Measurements from ENCODE around the gene ITPKB.

The ITPKB gene

DNA sequence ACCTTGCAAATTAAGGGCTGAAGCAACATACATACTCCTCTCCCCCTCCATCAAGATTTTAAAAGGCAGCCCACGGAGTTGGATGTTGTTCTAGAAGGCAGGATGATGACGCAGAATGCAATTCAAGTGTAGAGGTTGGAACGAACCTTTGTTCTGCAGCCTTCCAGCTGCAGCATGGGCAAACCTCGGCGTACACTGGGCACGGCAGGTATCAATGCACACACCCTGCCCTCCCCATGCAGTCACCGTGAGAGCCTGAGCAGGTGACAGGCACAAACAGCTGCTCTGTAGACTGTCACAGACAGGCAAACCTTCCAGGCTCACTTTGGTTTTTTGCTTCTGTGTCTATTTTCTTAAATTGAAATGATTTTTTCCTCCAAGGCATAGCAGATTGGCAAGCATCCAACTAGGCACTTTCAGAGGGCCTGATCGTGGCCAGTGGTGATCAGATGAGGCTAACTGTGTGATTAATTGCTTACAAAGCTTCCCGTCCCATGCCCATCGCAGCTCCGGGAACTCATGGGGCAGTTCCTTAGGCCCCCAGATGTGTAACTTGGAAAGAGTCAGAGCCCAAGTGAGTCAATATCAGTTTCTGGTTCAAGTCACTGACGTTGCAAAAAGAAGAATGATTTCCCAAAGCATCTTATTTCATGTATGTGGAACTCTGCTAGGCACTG lies 82.3 kb downstream of the ITPKB start:
- ChIA-PET CTCF (interaction anchor here (2.0 kb wide), 1 partner anchor 172 kb away, joined by 7 read pairs; no protein-coding TSS in a partner anchor), POLR2A (no interaction called here)
- TF ChIP-seq, protein P1, sequence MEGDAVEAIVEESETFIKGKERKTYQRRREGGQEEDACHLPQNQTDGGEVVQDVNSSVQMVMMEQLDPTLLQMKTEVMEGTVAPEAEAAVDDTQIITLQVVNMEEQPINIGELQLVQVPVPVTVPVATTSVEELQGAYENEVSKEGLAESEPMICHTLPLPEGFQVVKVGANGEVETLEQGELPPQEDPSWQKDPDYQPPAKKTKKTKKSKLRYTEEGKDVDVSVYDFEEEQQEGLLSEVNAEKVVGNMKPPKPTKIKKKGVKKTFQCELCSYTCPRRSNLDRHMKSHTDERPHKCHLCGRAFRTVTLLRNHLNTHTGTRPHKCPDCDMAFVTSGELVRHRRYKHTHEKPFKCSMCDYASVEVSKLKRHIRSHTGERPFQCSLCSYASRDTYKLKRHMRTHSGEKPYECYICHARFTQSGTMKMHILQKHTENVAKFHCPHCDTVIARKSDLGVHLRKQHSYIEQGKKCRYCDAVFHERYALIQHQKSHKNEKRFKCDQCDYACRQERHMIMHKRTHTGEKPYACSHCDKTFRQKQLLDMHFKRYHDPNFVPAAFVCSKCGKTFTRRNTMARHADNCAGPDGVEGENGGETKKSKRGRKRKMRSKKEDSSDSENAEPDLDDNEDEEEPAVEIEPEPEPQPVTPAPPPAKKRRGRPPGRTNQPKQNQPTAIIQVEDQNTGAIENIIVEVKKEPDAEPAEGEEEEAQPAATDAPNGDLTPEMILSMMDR (IDR thresholded peaks at IDR 0.05; ENCODE audit: insufficient read depth, low read length, missing control alignments): no peak
- peak; percentile 38 for DNase-seq (ENCODE audit: low read depth, low spot score)
- no peak overlapping the region for H3K4me3 ChIP-seq (ENCODE audit: low read depth, low read length)

- no peak overlapping the region for H3K4me3 ChIP-seq (ENCODE audit: low read depth, low read length)
- TF ChIP-seq, protein P1 (IDR thresholded peaks at IDR 0.05; ENCODE audit: insufficient read depth, low read length, missing control alignments): no peak
- POLR2A ChIA-PET: no interaction called here
- CTCF ChIA-PET: interaction anchor here (2.0 kb wide), 1 partner anchor 172 kb away, joined by 7 read pairs; no protein-coding TSS in a partner anchor
- DNase-seq (ENCODE audit: low read depth, low spot score): no peak
These were observed 82.9 kb downstream of the ITPKB start for GRCh38 chr1:226656201-226656600.

DNA sequence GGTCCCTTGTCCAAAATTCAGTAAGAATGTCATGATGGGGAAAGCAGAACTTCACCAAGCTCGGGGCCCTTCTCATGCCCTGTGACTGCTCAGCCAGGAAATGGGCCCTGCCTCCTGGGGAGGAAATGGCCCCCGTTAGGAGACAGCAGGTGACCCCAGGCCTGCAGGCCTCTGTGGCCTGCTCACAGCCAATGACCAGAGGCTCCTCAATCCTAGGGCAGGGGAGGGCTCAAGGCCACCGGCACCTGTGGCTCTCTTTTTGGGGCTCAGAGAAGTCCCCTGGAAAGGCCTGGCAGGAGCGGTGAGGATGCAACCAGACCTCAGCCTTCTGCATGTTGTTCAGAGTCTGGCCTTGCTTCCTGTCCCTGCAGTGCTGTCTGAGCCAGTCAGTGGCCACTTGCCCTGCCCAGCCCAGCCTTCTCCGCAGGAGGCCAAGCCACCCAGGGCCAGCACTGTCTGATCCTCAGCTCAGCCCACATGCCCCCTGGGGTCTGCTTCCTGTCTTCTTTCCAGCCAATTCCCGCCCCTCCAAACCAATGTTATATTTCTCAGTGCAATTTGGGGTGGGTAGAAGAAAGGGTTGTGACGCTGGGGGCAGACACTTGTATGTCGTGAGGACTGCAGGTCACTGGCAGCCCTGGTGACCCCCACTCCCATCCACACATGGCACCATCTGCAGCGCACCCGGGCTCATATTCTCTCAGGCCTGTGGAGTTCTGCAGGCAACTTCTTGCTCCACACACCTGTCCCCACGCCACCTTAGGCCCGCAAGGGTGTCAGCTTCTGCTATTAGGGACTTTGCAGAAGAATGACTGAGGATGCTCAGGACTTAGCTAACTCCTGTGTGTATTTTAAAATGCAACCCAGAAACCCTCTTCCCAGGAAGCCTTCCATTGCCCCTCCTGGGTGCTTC lies 83.6 kb downstream of the ITPKB start:
- no peak overlapping the region for H3K4me3 ChIP-seq (ENCODE audit: low read depth, low read length)
- POLR2A ChIA-PET: no interaction called here
- no peak for DNase-seq (ENCODE audit: low read depth, low spot score)
- TF ChIP-seq, protein P1 (IDR thresholded peaks at IDR 0.05; ENCODE audit: insufficient read depth, low read length, missing control alignments): no peak
- CTCF ChIA-PET: interaction anchor here (1.1 to 2.0 kb wide), 2 partner anchors 47 to 173 kb away, joined by 3 to 7 read pairs; no protein-coding TSS in a partner anchor

DNA sequence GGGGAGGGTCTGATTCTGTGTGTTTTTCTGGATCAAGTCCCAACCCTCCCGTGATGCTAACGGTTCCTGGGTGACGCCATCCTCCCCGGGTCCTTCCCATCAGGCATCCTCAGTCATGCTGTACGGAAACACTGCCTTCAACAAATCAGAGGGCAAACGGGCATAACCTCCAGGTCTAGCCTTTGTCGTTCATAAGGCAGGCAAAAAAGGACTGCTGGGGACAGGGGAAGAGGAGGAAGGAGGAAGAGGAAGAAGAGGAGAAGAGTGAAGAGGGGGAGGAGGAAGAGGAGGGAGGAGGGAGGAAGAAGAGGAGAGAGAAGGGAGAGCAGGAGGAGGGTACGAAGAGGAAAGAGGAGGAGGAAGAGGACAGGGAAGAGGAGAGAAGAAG lies 84.4 kb downstream of the ITPKB start:
- DNase-seq (ENCODE audit: low read depth, low spot score): no peak
- TF ChIP-seq, protein P1 (IDR thresholded peaks at IDR 0.05; ENCODE audit: insufficient read depth, low read length, missing control alignments): no peak
- H3K4me3 ChIP-seq (ENCODE audit: low read depth, low read length): no peak overlapping the region
- POLR2A ChIA-PET: interaction anchor here (0.9 to 2.0 kb wide), 2 partner anchors 8 to 19 kb away, joined by 3 to 9 read pairs; no protein-coding TSS in a partner anchor
- CTCF ChIA-PET: interaction anchor here (0.7 to 2.2 kb wide), 7 partner anchors 8 to 332 kb away, joined by 3 to 34 read pairs (median 3); partner anchors contain the start of gene PARP1

GRCh38 chr1:226654046-226654667 lies 84.9 kb downstream of the ITPKB start:
- ChIA-PET CTCF (interaction anchor here (0.7 to 2.2 kb wide), 8 partner anchors 8 to 333 kb away, joined by 3 to 34 read pairs (median 3); partner anchors contain the start of gene PARP1), POLR2A (interaction anchor here (0.9 to 2.0 kb wide), 2 partner anchors 8 to 18 kb away, joined by 3 to 9 read pairs; no protein-coding TSS in a partner anchor)
- no peak for DNase-seq (ENCODE audit: low read depth, low spot score)
- no peak overlapping the region for H3K4me3 ChIP-seq (ENCODE audit: low read depth, low read length)
- TF ChIP-seq, protein P1 (IDR thresholded peaks at IDR 0.05; ENCODE audit: insufficient read depth, low read length, missing control alignments): no peak

Data from AG04449 (cell line).